ENCODE results near the gene SPAG6.
"Not testable (repeated sequence)": the region's sequence is repeated elsewhere in the genome, so short reads cannot be mapped to it uniquely, and the experiment has no call there.

SPAG6 gene

GRCh38 chr10:22345301-22346095 is at the start of gene SPAG6:
Gene SPAG6, plus strand, starts transcription at chr10:22345496. Its CDS starts 116 bp downstream, at chr10:22345612.
- no peak for FAIRE-seq

- FAIRE-seq, result no peak
These were observed 44.1 kb upstream of the SPAG6 start for GRCh38 chr10:22301193-22301592.

GRCh38 chr10:22303461-22303860 is 41.8 kb upstream of the SPAG6 start:
- FAIRE-seq, result no peak

GRCh38 chr10:22305721-22306120 is 39.6 kb upstream of the SPAG6 start:
- FAIRE-seq, result no peak

GRCh38 chr10:22308390-22308789 is 36.9 kb upstream of the SPAG6 start:
- FAIRE-seq, result peak; percentile 49

- FAIRE-seq, result no peak
These were observed 35.9 kb upstream of the SPAG6 start for GRCh38 chr10:22309180-22310000.

- not testable (repeated sequence) for FAIRE-seq
These were observed 35.3 kb upstream of the SPAG6 start for GRCh38 chr10:22310012-22310411.

GRCh38 chr10:22310928-22311327 is 34.4 kb upstream of the SPAG6 start:
- no peak for FAIRE-seq

GRCh38 chr10:22314852-22315251 is 30.4 kb upstream of the SPAG6 start:
- FAIRE-seq, result no peak

GRCh38 chr10:22315455-22316285 is 29.6 kb upstream of the SPAG6 start:
- FAIRE-seq, result no peak

- no peak for FAIRE-seq
These were observed 28.8 kb upstream of the SPAG6 start, which contains the start of gene COMMD3 for GRCh38 chr10:22316286-22317075. Gene COMMD3, plus strand, starts transcription at chr10:22316388. Its CDS starts 30 bp downstream, at chr10:22316418.

- no peak for FAIRE-seq
These were observed 28.3 kb upstream of the SPAG6 start for GRCh38 chr10:22317076-22317370.

GRCh38 chr10:22317771-22318565 is 27.3 kb upstream of the SPAG6 start:
- peak; percentile 75 for FAIRE-seq

- no peak for FAIRE-seq
These were observed 26.5 kb upstream of the SPAG6 start for GRCh38 chr10:22318772-22319171.

- FAIRE-seq, result no peak
These were observed 25.7 kb upstream of the SPAG6 start for GRCh38 chr10:22319547-22319979.

GRCh38 chr10:22319980-22320558 is 25.2 kb upstream of the SPAG6 start:
- no peak for FAIRE-seq

GRCh38 chr10:22320591-22321155 is 24.6 kb upstream of the SPAG6 start, which contains the start of gene BMI1:
Gene BMI1, plus strand, starts transcription at chr10:22321099. Its CDS starts 5,351 bp downstream, at chr10:22326450.
- no peak for FAIRE-seq

GRCh38 chr10:22321156-22321923 is 24.0 kb upstream of the SPAG6 start:
- FAIRE-seq, result no peak

- FAIRE-seq, result no peak
These were observed 23.2 kb upstream of the SPAG6 start for GRCh38 chr10:22321924-22322640.
